KOPT-K1 (cell line): ENCODE data around the gene ZNF217.
A peak's percentile ranks its signal among the peaks of the same experiment; 100 is the strongest.
"Not testable (repeated sequence)": the region's sequence is repeated elsewhere in the genome, so short reads cannot be mapped to it uniquely, and the experiment has no call there.

Experiments
- H3K27ac ChIP-seq: fragments of 200-600 bp; sonication (generic); 2 replicates; pipeline ENCODE4 v1.5.1; 2016; ENCODE audit warnings: antibody characterized with exemption, mild to moderate bottlenecking, low read depth, low read length; ENCODE audit not compliant: poor library complexity, severe bottlenecking
- H3K36me3 ChIP-seq: fragments of 200-600 bp; sonication (generic); 2 replicates; pipeline ENCODE4 v1.5.1; 2017; ENCODE audit warnings: antibody characterized with exemption, mild to moderate bottlenecking, low read length, moderate library complexity; ENCODE audit not compliant: insufficient read depth
- H3K9me3 ChIP-seq: fragments of 200-600 bp; sonication (generic); 2 replicates; pipeline ENCODE4 v1.5.1; 2017; ENCODE audit warnings: antibody characterized with exemption, low read length, mild to moderate bottlenecking; ENCODE audit not compliant: insufficient read depth, poor library complexity, severe bottlenecking

Gene ZNF217

DNA sequence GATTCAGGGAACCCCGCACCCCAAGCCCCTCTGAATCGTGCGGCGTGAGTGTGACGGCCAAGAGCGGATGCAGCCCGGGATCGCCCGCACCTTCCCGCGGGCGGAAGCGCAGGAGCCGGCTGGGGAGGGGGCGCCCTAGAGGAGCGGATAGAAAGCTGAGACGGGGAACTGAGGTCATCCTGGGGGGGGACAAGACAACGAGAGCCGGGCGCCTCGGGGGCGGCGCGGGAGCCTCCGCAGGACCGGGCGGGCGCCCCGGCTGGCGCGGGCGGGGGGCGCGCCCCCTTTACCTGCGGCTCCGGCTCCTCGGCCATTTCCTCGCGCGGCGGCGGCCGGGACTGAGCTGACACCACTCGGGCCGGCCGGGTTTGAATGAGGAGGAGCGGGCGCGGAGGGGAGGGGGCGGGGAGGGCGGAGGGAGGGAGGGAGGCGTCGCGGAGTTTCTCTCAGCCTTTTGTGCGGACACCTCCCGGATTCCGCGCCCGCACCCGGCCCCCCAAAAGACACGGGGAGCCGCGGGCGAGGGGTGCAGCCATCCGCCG, at the start of gene ZNF217:
ZNF217 (minus strand) TSS at position 374 of the 542 bp plus-strand sequence. CDS start 11,013 bp downstream, outside the sequence.
- H3K27ac ChIP-seq, result peak within 1 kb of the TSS; percentile 87
- not testable (repeated sequence) for H3K36me3 ChIP-seq, H3K9me3 ChIP-seq

DNA sequence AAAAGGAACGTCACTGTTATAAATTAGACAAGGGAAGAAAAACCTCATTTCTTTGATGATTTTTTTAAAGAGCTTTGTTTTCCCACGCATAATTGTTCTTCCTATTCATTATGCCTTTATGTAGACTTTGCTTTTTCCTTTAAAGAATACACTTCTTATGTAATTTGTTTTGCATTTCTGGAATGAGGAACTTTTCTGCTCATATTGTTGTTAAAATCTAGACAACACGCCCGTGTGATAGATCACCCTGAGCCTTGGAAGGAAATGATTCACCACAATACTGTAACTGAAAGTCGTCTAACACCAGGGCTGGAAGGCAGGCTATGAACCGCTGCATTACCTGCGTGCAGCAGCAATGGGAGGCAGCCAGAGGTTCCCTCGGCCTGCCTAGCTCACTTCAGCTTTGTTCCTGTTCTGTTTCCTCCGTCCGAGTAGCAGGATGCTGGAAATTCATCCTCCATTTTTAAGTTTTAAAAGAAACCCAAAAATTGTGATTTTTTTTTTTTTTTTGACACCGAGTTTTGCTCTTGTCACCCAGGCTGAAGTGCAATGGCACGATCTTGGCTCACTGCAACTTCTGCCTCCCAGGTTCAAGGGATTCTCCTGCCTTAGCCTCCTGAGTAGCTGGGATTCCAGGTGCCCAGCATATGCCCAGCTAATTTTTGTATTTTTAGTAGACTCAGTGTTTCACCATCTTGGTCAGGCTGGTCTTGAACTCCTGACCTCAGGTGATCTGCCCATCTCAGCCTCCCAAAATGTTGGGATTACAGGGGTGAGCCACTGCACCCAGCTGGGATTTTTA, 49.6 kb upstream of the ZNF217 start:
- Histone ChIP-seq H3K27ac (peak overlapping the region; percentile 96), H3K9me3 (no peaks in the 10 kb centered on the region), H3K36me3 (no peaks in the 10 kb centered on the region)

DNA sequence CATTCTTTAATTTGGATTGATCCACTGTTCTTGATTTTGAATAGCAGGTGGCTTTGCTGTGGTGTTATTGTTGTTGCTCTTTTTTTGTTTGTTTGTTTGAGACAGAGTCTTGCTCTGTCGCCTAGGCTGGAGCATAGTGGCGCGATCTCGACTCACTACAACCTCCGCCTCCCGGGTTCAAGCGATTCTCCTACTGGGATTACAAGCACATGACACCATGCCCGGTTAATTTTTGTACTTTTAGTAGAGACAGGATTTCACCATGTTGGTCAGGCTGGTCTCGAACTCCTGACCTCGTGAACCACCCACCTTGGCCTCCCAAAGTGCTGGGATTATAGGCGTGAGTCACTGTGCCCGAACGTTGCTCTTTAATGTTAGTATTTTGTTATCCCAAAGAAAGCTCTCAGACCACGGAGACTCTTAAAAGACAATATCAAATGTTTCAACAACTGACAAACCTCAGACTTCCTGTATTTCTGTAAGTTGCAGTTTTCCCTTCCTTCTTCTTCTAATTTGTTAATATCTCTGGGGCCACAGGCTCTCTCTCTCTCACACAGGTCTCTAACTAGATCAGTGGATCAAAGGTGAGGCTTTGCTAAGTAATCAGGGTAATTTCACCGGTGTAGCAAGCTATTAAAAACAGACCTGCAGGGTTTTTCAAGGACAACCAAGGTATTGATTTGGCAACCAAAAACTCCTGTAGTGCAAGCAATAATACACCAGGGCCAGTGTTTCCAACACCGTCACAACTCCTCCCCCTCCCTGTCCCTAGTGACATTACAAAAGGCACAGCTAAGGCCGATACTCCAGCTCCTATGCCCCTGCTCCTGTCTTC, 48.8 kb upstream of the ZNF217 start:
- Histone ChIP-seq H3K9me3 (no peaks in the 10 kb centered on the region), H3K36me3 (no peaks in the 10 kb centered on the region), H3K27ac (peak overlapping the region; percentile 96)

DNA sequence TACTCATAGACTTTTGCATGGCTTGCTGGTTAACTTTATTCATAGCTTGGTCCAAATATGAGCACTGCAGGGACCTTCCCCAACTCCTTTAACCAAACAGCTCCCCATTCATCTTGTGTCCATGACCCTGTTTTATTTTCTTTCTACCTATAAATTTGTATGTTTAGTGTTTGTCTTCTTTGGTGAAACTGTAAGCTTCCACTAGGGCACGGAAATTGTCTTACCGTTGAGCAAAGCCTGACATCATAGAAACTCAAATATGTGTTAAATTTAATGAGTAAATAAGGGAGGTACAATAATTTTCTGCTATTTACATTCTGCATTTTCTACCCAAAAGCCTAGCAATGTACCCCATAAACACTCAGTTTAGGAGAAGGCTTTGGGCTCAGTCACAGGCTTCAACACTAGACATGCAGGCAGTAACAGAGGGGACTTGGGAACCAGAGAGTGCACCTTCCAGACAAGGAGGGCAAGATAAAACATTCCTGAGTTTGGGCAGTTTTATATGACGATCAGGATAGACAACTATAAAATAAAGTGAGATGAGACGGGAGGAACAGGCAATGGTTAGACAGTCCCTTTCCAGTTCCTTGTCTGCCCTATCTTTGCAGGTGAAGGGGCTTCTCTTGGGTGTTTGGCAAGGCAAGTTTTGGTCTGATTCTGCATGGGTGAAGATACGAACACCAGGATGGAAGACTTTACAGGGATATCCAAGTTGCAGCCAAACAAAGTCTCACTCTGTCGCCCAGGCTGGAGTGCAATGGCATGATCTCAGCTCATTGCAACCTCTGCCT, 46.2 kb upstream of the ZNF217 start:
- Histone ChIP-seq H3K36me3 (no peaks in the 10 kb centered on the region), H3K27ac (peak overlapping the region; percentile 96), H3K9me3 (no peaks in the 10 kb centered on the region)

DNA sequence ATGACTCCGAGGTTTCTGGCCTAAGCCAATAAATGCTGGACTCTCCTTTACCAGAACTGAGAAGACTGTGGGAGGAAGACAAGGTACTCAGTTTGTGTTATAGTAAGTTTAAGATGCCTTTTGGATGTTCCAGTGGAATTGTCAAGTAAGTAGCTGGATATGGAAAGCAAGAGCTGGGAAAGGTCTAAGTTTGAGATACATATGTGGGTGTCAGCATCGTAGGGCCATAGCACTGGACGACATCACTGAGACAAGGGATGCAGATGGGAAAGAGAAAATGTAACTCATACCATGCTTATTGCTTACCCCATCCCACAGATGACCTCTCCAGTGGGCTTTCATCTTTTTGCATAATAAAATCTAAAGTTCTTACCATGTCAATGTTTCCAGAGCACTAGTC, 45.5 kb upstream of the ZNF217 start:
- no peaks in the 10 kb centered on the region for H3K9me3 ChIP-seq
- H3K36me3 ChIP-seq, result no peaks in the 10 kb centered on the region
- no peak overlapping the region for H3K27ac ChIP-seq

DNA sequence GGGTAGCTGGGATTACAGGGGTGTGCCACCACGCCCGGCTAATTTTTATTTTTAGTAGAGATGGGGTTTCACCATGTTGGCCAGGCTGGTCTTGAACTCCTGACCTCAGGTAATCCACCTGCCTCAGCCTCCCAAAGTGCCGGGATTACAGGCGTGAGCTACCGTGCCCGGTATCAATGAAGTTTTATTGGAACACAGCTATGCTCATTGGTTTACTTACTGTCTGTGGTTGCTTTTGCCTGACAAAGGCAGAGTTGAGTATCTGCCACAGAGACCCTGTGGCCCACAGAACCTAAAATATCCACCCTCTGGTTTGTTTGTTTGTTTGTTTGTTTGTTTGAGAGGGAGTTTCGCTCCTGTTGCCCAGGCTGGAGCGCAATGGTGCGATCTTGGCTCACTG, 43.7 kb upstream of the ZNF217 start:
- H3K9me3 ChIP-seq, H3K36me3 ChIP-seq, H3K27ac ChIP-seq: not testable (repeated sequence)

DNA sequence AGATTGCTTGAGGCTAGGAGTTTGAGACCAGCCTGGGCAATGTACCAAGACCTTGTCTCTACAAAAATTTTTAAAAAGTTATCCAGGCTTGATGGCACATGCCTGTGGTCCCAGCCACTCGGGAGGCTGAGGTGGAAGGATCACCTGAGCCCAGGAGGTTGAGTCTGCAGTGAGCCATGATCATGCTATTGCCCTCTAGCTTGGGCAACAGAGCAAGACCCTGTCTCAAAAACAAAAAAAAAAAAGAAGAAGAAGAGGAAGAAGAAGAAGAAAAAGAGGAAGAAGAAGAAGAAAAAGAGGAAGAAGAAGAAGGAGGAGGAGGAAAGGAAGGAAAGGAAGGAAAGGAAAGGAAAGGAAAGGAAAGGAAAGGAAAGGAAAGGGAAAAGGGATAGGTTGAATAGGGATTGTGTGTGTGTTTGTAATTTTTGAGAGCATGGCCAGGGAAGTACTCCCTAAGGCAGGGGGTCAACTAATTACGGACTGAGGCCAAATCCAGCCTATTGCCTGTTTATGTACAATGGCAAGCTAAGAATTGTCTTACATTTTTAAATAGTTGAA, 43.0 kb upstream of the ZNF217 start:
- Histone ChIP-seq H3K36me3 (no peaks in the 10 kb centered on the region), H3K27ac (no peak overlapping the region), H3K9me3 (no peaks in the 10 kb centered on the region)

DNA sequence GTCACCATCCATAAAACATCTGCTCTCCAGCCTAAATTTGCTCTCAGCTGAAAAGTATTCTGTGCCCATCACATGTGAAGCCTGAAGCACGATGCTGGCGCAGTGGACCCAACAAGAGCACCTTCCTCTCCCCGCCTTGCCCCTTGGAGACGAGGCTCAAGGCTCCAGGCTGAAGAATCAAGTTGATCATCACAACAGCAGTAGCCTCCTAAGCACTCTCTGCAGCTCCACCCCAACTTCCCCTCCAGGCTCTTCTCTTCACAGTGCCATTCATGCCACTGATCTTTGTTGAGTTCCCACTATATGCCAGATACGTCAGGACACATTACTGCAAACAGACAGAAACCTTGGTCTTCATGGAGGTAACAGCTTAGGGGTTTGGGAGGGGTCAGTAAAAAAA, 41.6 kb upstream of the ZNF217 start:
- peak overlapping the region; percentile 48 for H3K27ac ChIP-seq
- H3K36me3 ChIP-seq, result no peaks in the 10 kb centered on the region
- H3K9me3 ChIP-seq, result no peaks in the 10 kb centered on the region

DNA sequence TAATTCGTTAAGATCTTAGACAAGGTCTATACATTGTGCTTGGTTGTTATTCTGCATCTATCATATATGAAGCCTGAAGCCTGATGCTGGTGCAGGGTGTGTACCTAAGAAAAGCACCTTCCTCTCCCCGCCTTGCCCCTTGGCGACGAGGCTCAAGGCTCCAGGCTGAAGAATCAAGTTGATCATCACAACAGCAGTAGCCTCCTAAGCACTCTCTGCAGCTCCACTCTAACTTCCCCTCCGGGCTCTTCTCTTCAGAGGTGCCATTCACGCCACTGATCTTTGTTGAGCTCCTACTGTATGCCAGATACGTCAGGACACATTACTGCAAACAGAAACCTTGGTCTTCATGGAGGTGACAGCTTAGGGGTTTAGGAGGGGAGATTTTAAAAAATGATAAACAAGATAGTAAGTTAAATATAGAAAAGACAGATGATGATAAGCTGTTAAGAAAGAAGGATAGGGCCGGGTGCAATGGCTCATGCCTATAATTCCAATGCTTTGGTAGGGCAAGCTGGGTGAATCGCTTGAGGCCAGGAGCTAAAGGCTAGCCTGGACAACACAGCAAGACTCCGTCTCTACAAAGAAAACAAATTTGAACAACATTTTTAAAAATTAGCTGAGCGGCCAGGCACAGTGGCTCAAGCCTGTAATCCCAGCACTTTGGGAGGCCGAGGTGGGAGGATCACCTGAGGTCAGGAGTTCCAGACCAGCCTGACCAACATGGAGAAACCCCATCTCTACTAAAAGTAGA, 38.4 kb upstream of the ZNF217 start:
- Histone ChIP-seq H3K36me3 (no peaks in the 10 kb centered on the region), H3K27ac (no peak overlapping the region), H3K9me3 (no peaks in the 10 kb centered on the region)

DNA sequence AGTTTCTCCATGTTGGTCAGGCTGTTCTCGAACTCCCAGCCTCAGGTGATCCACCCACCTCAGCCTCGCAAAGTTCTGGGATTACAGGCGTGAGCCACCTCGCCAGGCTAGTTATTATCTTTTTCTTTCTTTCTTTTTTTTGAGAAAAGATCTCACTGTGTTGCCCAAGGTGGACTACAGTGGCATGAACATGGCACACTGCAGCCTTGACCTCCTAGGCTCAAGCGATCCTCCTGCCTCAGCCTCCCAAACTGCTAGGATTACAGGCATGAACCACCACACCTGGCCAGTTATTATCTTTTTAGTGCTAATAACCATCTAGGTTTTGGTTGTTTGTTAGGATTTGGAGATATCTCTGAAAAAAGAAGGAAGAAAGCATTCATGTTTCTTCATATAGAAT, 35.8 kb upstream of the ZNF217 start:
- H3K9me3 ChIP-seq, result no peaks in the 10 kb centered on the region
- H3K27ac ChIP-seq, result no peak overlapping the region
- no peaks in the 10 kb centered on the region for H3K36me3 ChIP-seq

DNA sequence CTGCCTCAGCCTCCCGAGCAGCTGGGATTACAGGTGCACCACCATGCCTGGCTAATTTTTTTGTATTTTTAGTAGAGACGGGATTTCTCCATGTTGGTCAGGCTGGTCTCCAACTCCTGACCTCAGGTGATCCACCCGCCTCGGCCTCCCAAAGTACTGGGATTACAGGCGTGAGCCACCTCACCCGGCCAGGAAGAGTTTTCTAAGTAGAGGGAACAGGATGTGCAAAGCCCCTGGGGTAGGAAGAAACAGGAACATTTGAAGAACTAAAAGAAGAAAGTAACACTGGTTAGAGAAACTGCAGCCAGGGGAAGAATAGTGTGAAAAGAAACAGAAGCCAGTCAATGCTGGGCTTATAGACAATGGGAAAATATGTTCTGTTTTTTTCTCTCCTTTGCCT, 35.1 kb upstream of the ZNF217 start:
- not testable (repeated sequence) for H3K27ac ChIP-seq, H3K9me3 ChIP-seq, H3K36me3 ChIP-seq

DNA sequence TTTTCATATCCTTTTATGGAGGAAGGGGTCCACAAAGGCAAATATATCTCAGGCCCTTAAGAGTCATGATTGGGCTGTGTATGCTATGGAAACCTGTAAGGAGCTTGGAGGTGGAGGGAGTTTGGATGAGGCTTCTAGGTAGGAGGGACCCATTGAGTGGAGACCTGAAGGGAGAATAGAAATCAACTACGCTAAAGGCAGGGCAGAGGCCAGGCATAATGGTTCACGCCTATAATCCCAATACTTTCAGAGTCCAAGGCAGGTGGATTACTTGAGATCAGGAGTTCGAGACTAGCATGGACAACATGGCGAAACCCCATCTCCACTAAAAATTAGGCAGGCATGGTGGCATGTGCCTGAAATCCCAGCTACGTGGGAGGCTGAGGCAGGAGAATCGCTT, 34.4 kb upstream of the ZNF217 start:
- H3K27ac ChIP-seq, result no peak overlapping the region
- H3K36me3 ChIP-seq, result no peaks in the 10 kb centered on the region
- no peaks in the 10 kb centered on the region for H3K9me3 ChIP-seq

DNA sequence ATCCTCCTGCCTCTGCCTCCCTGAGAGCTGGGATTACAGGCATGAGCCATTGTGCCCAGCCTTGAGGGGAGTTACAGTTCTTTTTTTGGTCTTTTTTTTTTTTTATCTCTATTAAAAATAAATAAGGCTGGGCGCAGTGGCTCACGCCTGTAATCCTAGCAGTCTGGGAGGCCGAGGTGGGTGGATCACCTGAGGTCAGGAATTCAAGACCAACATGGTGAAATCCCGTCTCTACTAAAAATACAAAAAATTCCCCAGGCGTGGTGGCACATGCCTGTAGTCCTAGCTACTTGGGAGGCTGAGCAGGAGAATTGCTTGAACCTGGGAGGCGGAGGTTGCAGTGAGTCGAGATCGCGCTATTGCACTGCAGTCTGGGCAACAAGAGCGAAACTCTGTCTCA, 33.4 kb upstream of the ZNF217 start:
- not testable (repeated sequence) for H3K36me3 ChIP-seq, H3K9me3 ChIP-seq, H3K27ac ChIP-seq

DNA sequence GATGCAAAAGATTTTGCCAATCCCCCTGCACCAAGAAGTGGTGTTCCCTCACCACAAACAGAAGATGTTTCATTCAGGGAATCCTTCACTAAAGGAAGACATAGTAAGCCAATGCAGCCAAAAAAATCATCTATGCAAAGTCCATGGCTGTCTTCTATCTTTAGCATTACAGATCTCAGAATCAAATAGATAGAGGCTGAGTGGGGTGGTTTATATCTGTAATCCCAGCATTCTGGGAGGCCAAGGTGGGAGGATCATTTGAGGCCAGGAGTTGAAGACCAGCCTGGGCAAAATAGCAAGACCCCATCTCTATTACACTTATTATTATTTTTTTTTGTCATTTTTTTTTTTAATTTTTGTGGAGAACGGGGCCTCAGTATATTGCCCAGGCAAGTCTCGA, 32.9 kb upstream of the ZNF217 start:
- H3K36me3 ChIP-seq, result no peaks in the 10 kb centered on the region
- H3K9me3 ChIP-seq, result no peaks in the 10 kb centered on the region
- H3K27ac ChIP-seq, result no peak overlapping the region
